ENCODE data around the gene MLYCD.
"Not testable (repeated sequence)": the region's sequence is repeated elsewhere in the genome, so short reads cannot be mapped to it uniquely, and the experiment has no call there.

The MLYCD gene

DNA sequence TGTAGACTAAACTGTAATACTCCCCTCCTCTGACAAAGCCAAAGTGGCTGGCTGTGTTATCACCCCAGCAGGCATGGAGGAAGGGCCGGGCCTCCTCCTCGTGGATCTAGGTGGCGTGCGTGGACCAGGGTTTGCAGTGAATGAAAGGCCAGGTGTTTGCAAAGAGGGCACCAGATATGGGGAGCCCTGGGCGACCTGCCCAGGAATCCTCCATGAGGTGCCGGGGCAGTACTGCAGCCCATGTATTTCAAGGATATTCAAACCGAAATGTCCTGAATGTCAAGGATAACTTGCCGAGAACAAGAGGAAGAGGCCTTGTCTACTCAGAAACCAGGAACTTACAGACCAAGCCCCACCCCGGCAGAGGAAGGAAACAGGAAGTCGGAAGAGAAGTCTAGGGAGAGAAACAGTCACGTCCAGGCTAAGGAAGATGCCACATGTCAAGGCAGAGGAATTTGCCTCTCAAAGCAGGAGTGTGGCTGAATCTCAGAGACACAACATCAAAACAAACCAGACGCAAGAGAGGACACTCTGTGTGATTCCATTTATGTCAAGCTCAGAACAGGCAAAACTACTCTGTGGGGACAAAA is 40.4 kb downstream of the MLYCD start:
- no peak for DNase-seq (ENCODE audit: low read depth in 2 of 2, low spot score in 1 of 2)

DNA sequence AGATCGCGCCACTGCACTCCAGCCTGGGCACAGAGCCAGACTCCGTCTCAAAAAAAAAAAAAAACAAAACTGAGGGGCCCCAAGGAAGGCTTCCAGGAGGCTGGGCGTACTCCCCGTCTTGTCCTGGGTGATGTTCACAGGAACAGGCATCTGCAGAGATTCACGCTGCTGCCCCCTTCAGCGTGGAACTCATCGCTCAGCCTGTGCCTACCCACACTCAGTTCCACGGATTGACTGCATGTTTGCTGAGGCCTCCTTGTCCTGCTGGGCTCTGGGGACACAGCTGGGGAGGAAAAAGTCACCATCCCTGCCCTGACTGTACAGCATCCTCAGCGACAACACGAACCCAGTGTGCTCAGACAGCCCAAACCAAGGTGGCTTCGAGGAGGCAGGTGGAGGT is 41.2 kb downstream of the MLYCD start:
- no peak for DNase-seq (ENCODE audit: low read depth in 2 of 2, low spot score in 1 of 2)

DNA sequence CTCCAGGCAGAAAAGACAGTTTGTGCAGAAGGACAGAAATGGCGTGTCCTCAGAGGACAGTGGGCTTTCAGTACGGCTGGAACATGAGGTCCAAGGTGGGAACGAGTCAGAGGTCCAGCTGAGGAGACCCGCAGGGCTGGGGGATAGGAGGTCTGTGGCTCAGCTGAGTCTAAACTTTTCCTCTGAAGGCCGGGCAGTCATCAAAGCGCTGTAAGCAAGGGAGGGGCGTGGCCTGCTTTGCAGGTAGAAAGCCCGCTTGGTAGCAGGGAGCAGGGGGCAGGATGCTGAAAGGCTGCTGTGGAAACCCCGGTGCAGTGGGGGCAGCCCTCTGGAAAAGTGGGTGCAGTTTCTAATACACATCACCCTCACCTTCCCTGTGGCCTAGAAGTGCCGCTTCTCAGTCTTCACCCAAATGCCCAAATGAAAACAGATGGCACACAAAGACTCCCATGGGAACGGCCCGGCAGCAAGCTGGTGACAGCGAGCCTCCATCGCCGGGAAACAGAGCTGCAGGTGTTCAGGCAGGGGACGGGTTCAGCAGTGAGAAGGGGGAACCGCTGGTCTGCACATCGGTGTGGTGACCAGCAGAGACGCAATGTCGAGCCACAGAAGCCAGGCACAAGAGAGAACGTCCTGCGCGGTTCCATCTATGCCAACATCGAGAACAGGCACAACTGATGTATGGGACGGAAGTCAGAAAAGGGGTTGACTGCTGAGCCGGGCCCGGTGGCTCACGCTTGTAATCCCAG is 41.9 kb downstream of the MLYCD start:
- DNase-seq (ENCODE audit: low read depth in 2 of 2, low spot score in 1 of 2), result no peak

DNA sequence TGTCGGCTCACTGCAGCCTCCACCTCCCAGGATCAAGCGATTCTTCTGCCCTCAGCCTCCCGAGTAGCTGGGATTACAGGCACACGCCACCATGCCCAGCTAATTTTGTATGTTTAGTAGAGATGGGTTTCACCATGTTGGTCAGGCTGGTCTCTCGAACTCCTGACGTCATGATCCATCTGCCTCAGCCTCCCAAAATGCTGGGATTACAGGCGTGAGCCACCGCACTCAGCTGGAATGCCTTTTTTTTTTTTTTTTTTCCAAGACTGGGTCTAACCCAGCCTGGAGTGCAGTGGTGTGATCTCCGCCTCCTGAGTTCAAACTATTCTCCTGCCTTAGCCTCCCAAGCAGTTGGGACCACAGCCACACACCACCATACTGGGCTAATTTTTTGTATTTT is 42.6 kb downstream of the MLYCD start:
- DNase-seq (ENCODE audit: low read depth in 2 of 2, low spot score in 1 of 2), result not testable (repeated sequence)

DNA sequence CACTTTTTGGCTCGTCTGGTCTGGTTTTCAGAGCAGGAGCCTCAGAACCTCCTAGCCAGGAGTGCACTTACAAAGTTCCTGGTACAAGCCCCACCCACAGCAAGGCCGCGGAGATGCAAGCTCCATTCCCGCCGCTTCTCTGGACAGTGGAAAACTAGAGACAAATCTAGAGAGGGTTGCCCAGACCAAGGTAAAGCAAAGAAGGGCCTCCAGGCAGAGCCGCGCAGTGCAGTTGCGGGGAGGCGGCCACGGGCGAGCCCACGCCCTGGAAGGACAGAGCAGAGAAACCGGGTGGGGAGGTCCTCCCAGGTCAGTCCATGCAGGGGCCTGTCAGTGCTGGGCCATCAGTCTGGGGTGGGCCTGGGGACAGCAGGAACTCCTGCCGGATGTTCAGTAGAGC is 43.2 kb downstream of the MLYCD start:
- no peak for DNase-seq (ENCODE audit: low read depth in 2 of 2, low spot score in 1 of 2)

DNA sequence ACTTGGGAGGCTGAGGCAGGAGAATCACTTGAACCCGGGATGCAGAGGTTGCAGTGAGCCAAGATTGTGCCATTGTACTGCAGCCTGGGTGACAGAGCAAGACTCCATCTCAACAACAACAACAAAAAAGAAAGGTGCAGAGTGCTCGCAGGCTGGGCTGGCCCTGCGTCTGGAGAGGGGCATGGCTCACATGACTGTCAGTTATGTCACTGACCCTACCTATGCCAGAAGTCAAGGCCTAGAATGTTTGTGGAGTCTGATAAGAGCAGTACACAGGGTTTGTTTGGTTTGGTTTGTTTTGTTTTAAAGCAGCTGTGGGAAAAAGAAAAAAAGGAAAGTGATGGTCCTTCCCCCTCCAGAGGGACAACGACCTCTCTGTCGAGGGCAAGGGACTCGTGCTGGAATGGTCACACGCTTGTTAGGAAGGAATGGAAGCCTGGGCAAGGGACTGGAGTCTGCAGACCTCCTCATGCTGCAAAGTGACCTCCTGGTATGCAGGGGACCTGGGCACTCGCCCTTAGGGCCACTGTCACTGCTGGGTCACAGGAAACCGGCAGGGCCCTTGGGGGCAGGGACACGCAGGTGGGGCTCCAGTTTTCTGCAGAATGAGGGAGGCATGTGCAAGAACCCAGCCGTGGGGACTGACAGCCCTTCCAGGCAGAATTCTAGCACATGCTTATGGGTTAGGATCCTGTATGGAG is 44.0 kb downstream of the MLYCD start:
- no peak for DNase-seq (ENCODE audit: low read depth in 2 of 2, low spot score in 1 of 2)

DNA sequence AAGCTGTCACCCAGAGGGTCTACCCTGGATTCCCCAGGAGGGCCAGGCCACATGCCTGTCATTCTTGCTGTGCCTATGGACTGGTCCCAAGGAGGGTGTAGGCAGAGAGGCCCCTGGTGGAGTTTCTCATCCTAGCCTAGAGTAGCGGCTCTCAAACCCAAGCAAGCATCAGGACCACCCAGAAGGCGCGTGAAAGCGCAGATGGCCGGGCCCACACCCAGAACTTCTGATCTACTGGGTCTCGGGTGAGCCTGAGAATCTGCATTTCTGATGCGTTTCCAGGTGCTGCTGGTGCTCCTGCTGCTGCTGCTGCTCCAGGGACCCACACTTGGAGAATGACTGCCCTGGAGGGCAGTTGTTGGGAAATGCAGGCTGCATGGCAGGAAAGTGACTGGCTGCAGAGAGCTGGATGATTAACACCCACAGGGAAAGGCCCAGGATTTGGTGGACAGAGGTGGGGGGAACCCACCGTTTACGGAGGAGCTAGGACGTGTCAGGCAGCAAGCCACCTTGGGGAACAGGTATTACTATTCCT is 44.7 kb downstream of the MLYCD start:
- DNase-seq (ENCODE audit: low read depth in 2 of 2, low spot score in 1 of 2), result no peak

DNA sequence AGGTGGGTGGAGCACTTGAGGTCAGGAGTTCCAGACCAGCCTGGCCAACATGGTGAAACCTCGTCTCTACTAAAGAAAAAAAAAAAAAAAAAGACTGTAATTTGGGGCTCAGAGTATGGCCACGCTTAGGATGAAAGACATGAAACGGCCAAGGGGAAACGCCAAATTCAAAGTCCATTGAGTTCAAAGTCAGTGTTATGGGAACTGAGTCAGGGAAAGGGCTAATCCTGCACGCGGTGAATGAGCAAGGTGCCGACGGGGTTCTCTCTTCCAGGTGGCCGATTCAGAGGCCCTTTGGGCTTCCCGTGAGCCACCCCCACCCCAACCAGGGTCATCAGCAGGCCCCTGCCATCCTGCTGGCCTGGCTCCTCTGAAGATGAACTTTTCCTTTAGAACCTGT is 46.7 kb downstream of the MLYCD start:
- no peak for DNase-seq (ENCODE audit: low read depth in 2 of 2, low spot score in 1 of 2)

DNA sequence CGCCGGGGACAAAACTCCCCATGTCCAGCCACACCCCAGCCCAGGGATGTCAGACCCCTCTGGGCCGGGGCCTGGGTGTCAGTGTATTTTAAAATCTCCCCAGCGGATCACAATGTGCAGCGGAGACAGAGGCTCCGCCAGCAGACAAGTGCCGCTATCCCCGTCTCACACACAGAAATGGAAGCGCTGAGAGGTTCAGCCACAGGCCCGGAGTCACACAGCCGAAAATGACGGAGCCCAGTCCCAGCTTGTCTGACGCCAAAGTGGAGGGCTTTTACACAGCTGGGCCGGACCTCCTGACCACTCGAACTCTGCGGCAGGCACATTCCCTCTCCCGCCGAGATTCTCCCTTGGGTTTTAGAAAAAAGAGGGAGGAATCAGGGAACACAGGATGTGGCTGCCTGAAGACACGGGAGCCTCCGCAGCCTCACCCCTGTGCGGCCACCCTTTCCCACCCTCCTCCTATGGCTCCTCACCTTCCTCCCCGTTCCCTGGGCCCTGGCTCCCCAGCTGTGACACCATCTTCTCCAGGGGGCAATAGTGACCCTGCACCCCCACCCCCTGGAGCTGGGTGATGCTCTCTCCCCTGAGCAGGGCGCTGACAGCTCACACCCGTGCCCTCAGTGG is 47.4 kb downstream of the MLYCD start:
- DNase-seq (ENCODE audit: low read depth in 2 of 2, low spot score in 1 of 2), result no peak

DNA sequence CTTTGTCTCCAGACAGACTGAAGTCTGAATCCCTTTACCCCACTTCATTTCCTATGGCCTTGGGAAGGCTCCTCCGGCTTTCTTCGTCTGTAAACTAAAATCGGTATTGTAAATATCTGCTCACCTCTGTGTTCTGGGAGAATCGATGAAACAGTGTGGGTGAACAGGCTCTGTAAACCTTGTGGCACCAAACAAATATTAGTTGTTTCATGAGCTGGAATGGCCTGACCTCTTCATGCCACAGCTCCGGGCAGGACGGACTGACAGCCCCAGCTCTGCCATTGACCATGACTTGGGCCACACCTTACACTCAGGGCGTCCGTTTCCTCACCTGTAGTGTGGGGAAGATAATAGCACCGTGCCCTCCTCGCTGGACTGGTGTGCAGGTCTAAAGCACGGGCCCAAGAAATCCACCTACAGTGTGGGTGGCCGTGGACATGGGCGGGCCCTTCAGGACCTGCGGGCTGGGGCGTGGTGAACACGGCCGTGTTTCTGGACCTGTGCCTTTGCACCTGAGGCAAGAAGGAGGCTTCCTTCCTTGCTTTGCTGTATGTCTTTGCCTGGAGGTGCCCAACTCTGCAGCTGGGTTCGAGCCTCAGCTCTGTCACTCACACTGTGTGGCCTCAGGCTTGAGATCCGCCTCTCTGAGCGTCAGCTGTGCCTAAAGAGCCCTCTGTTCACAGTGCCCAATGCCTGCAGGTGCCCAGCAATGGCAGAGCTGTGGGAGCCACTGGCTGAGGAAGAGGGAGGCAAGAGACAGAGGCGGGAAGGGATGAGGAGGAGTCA is 48.1 kb downstream of the MLYCD start:
- DNase-seq (ENCODE audit: low read depth in 2 of 2, low spot score in 1 of 2), result no peak

DNA sequence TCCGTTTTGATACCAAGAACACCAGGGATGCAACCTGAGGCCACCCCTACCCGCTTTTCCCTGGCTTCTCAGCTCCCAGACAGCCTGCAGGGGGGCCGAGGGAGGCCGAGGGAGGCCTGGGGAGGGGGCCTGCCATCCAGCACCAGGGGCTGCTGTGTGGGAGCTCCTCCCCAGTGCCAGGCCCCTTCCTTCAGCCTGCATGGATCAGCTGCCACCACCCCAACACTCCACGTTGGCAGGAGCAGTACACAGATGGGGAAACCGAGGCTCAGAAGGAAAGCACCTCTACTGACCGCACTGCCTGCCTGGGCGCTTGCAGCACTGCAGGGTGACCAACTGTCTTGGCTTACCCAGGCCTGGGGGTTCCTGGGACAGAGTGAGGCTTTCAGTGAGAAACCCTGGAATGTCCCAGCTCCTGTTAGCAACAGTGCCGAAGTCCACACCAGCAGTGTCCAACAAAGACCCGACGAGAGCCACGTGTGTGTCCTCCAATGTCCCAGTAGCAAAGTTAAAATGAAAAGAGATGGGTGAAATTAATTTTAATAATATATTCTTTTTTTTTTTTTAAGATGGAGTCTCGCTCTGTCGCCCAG is 48.8 kb downstream of the MLYCD start:
- DNase-seq (ENCODE audit: low read depth in 2 of 2, low spot score in 1 of 2), result no peak

DNA sequence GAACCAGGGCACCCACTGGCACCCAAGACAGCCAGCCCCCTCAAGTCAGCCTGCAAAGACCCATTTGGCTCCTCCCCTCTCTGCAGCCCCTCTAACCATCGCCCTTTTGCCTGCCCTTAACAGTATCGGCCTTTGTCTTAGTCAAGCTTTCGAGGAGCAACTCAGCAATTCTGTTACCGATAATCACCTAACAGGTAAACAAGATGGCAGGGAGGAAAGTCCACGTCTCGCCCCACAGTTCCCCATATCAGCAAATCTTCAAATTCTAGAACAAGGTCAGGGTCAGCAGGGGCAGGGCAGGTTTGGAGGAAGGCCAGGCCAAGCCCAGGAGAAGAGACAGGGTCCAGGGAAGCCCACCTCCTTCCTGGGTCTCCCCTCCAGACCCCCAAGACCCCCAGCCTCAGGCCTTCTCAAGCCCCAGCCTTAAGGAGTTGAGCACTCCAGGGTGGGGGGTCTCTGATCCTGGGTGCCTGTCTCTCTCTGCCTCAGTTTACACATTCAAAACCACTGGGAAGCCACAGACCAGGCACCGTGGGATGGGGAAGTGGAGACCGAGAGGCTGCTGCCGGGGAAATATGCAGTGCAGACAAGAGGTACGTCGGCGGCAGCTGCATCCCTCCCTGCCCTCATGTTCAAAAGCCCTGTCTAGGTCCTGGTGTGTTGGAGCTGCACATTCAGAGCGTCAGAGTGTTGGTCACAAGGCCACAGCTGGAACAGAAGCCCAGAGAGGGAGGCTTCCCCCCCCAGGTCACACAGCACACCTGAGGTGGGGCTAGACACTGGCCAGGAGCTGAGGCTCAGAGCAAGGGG is 50.2 kb downstream of the MLYCD start:
- DNase-seq (ENCODE audit: low read depth in 2 of 2, low spot score in 1 of 2), result no peak

DNA sequence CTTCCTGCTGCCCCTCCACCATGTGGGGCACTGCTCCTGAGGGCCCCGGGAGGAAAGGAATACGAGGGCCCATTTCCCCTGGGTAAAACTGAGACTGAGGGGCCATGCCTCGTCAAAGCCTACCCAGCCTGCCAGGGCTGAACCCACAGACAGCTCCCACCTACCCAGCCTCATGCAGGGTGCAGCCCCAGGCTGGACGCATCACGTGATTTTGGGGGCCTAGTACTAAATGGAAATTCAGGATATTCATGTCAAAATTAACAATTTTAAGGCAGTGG is 50.7 kb downstream of the MLYCD start:
- DNase-seq (ENCODE audit: low read depth in 2 of 2, low spot score in 1 of 2), result no peak

DNA sequence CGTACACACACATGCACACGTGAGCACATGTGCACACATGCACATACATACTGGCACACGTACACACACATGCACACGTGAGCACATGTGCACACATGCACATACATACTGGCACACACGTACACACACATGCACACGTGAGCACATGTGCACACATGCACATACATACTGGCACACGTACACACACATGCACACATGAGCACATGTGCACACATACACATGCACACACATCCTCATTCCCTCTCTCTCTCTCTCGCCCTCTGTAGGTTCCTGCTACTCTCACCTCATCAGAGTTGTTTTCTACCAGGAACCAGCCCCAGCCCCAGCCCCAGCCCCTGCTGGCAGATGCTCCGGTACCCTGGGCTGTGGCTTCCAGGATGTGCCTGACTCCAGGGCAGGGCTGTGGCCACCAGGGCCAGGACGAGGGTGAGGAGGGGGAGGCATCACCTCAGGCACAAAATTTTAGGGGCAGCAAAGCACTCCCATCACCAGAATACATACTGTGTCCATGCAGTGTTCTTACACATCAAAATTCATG is 52.0 kb downstream of the MLYCD start:
- DNase-seq (ENCODE audit: low read depth in 2 of 2, low spot score in 1 of 2), result not testable (repeated sequence)

DNA sequence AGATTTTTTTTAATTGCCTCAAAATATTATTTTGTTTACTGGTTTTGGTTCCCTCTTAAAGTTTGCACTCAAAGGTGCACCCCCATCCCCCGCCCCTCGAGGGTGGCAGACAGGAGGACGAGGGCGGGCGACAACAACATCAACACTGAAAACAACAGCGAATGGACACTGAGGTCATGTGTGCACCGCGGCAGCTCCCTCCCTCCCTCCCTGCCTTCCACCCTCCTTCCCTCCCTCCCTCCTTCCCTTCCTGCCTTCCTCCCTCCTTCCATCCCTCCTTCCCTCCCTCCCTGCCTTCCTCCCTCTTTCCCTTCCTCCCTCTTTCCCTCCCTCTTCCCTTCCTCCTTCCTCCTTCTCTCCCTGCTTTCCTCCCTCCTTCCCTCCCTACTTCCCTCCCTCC is 52.6 kb downstream of the MLYCD start:
- no peak for DNase-seq (ENCODE audit: low read depth in 2 of 2, low spot score in 1 of 2)

DNA sequence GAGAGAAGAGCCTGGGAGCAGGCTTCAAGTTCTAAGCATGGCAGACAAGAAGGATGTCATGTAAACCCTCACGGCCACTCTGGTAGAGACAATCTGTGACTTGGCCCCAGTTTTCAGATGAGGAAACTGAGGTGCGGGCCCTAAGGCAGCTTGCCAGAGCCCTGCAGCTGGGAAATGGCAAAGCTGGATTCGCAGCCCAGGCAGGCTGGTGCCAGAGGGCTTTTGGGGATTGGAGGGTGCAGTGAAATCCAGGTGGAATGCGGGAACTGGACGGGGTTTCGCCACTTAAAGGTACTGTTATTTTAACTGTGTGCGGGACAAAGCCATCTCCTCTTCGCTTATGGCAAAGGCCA is 53.6 kb downstream of the MLYCD start:
- DNase-seq (ENCODE audit: low read depth in 2 of 2, low spot score in 1 of 2), result no peak

DNA sequence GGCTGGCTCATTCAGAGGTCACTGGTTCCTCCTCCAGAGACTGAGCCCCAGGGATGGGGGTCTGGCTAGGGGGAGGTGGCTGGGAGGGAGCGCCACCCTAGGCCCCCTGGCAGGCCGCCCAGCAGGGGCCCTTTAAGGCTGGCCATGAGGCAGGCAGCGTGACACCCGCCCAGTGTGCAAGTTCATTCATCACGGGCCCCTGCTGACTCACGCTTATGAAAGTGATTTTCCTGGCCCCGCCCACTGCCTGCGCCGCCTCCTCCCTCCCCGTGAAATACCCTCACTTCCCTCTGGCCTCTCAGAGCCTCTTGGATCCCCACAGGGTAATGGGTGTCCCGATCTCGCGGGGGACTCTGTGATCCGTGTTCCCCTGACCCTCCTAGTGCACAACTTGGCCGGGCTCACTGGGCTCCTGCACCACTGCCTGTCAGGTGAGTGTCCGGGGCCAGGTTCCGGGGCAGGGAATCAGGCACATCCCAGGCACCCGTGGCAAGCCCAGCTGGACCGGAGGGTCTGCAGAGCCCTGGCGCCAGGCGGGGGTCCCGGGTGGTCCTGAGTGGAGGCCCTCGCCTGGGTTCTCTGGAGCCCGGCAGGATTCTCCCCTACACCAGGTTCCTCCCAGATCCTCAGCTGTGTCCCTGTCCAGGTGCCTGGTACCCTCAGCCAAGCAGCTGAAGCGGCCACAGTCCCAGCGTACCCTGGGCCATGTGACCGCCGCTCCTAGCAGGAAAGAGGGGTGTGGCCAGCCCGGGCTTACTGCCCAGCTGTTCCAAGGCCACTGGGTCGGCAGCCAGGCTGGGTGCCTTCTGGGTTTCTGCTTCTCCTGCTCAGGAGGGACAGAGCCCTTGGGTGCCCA is 54.3 kb downstream of the MLYCD start, which contains the start of gene OSGIN1:
OSGIN1 (plus strand) TSS at position 301 of the 856 bp plus-strand sequence. CDS start 4,432 bp downstream, outside the sequence.
- DNase-seq (ENCODE audit: low read depth in 2 of 2, low spot score in 1 of 2), result peak; percentile 47 to 57

DNA sequence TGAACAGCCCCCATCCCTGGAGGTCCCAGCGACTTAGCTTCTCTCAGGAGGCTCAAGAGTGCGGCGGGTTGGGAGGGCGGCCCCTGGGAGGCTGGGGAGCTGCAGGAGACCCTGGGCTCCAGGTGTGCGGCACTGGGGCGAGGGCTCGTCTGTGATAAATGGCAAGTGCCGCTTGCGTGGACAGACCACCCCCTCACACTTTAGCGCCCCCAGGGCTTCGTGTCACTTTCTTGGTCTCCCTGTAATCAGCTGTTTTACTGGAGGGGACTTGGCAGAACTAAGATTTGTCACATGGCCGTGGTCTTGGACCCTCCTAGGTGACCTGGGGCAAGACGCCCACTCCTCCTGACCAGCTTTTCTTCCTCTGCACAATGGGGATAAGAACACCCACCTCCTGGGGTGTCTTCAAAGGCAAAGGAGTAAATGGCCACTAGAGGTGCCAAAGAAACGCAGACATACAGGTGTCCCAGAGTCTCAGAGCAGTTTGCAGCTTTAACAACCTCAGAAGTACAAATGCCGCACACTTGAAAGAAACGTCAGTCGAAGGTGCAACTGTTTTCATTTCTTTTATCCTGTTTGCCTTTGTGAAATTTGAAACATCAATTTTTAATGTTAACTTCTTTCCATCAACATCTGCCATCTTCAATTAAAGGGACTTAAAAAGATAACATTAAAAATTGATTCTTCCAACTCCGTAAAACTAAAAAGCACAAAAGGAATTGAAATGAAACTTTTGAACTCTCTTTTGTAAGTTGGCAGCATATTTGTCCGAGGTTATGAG is 55.1 kb downstream of the MLYCD start:
- no peak for DNase-seq (ENCODE audit: low read depth in 2 of 2, low spot score in 1 of 2)

All from stimulated activated CD8-positive, alpha-beta memory T cell treated with anti-CD3 and anti-CD28 coated beads, Interleukin-4, amount 100 ng/mL, for 4 hours (primary cell).